GM18951 (cell line): Measurements from ENCODE around the gene IDUA.
"Not testable (repeated sequence)": the region's sequence is repeated elsewhere in the genome, so short reads cannot be mapped to it uniquely, and the experiment has no call there.

ENCODE experiments used
- POLR2A ChIP-seq: IDR thresholded peaks from 4 replicates; pipeline ENCODE4 v1.6.1; 2011; ENCODE audit warnings: mild to moderate bottlenecking; ENCODE audit not compliant: insufficient read length, insufficient read depth; ENCODE audit errors: extremely low read depth
- in situ Hi-C: fragments of 300-500 bp; cut with MboI; formaldehyde crosslinking; loops from one replicate; pipeline ENCODE4 v1.12.0; 2022; ENCODE audit warnings: low sequenced_read_pairs, mixed read lengths, inconsistent platforms; ENCODE audit not compliant: unreplicated experiment

The IDUA gene

GRCh38 chr4:1050486-1051213, 63.8 kb downstream of the IDUA start:
- TF ChIP-seq POLR2A, result no peak
- in situ Hi-C loops, result no loop called here

- TF ChIP-seq POLR2A, result no peak
- in situ Hi-C loops, result no loop called here
Observed at GRCh38 chr4:1051472-1051871, 64.6 kb downstream of the IDUA start.

- TF ChIP-seq POLR2A, result no peak
- in situ Hi-C loops, result no loop called here
Observed at GRCh38 chr4:1052231-1052671, 65.4 kb downstream of the IDUA start.

- no peak for TF ChIP-seq POLR2A
Observed at GRCh38 chr4:1053080-1053661, 66.3 kb downstream of the IDUA start.

GRCh38 chr4:1053891-1054290, 67.0 kb downstream of the IDUA start:
- in situ Hi-C loops, result not testable (repeated sequence)

More at GRCh38 chr4:1053080-1053661, 66.3 kb downstream of the IDUA start:
- in situ Hi-C loops, result no loop called here
